Astrocyte (in vitro differentiated cells and primary cell): ENCODE data around the gene NCLN.

Experiments used
- CTCF ChIP-seq: IDR thresholded peaks from 2 replicates; pipeline ENCODE4 v1.5.1; 2011; ENCODE audit warnings: low read depth, mild to moderate bottlenecking, inconsistent platforms, low read length, moderate library complexity; ENCODE audit not compliant: insufficient read depth
- EZH2 ChIP-seq: IDR thresholded peaks from 2 replicates; pipeline ENCODE4 v1.6.1; 2012; ENCODE audit warnings: mild to moderate bottlenecking, low read length, inconsistent platforms; ENCODE audit not compliant: insufficient read depth

GRCh38 chr19:3137119-3137518, 48.6 kb upstream of the NCLN start:
- no peak for TF ChIP-seq EZH2
- TF ChIP-seq CTCF, result no peak
